T-helper 1 cell treated with Interleukin-12 subunit alpha and Interleukin-12 subunit beta and Interleukin-4 antibody, amounts not matched to agents 30 ng/mL and 1 ng/mL, for 36 hours (primary cell): Measurements from ENCODE around the gene HYLS1. TPM values are rescaled to one million over a fixed set of nuclear protein-coding genes. Genes with fewer than 3 reads are reported as not detected.
"Not testable (repeated sequence)": the region's sequence is repeated elsewhere in the genome, so short reads cannot be mapped to it uniquely, and the experiment has no call there.

Experiments used
- intact Hi-C: fragments of 100-400 bp; cut with micrococcal nuclease; formaldehyde crosslinking; loops from one replicate; pipeline ENCODE4 v1.15.1; 2024
- total RNA-seq: library from RNA; stranded (reverse); gene quantifications from 2 replicates; pipeline ENCODE4 v1.2.3, GENCODE V29; 2022

HYLS1 gene
- total RNA-seq, 1 donor from 2014 or later, result 11.9 TPM

- intact Hi-C loops, result loop anchor here (1.0 to 10.0 kb wide), 13 partner anchors 16 to 1281 kb away; partner anchors contain the start of genes CCDC15, CHEK1, DCPS and EI24
Measured at GRCh38 chr11:125902927-125903710, 15.7 kb downstream of the HYLS1 start, which contains the start of gene PUS3. PUS3 (minus strand) TSS chr11:125903206; CDS start chr11:125896284, 6,922 bp downstream.

- intact Hi-C loops, result loop anchor here (1.0 to 10.0 kb wide), 13 partner anchors 17 to 1282 kb away; partner anchors contain the start of genes CCDC15, CHEK1, DCPS and EI24
Measured at GRCh38 chr11:125903711-125904659, 16.5 kb downstream of the HYLS1 start, which contains the start of gene DDX25. DDX25 (plus strand) TSS chr11:125904508; CDS start chr11:125904518, 10 bp downstream.

GRCh38 chr11:125904678-125905077, 17.2 kb downstream of the HYLS1 start:
- intact Hi-C loops, result loop anchor here (5.0 to 10.0 kb wide), 5 partner anchors 378 to 1282 kb away; partner anchors contain the start of genes CCDC15, DCPS, ST3GAL4 and TBRG1

GRCh38 chr11:125910226-125910849, 22.9 kb downstream of the HYLS1 start:
- intact Hi-C loops, result no loop called here

- intact Hi-C loops, result not testable (repeated sequence)
Measured at GRCh38 chr11:125914601-125915000, 27.1 kb downstream of the HYLS1 start.

- intact Hi-C loops, result no loop called here
Measured at GRCh38 chr11:125916683-125917347, 29.3 kb downstream of the HYLS1 start.

- intact Hi-C loops, result no loop called here
Measured at GRCh38 chr11:125918140-125918840, 30.8 kb downstream of the HYLS1 start.

GRCh38 chr11:125921042-125921441, 33.6 kb downstream of the HYLS1 start:
- intact Hi-C loops, result loop anchor here (10.0 kb wide), 2 partner anchors 494 to 1424 kb away; no protein-coding TSS in a partner anchor

GRCh38 chr11:125922156-125922555, 34.7 kb downstream of the HYLS1 start:
- intact Hi-C loops, result loop anchor here (10.0 kb wide), 2 partner anchors 493 to 1423 kb away; no protein-coding TSS in a partner anchor

GRCh38 chr11:125923012-125923579, 35.6 kb downstream of the HYLS1 start:
- intact Hi-C loops, result loop anchor here (1.0 to 10.0 kb wide), 6 partner anchors 19 to 1422 kb away; no protein-coding TSS in a partner anchor

- intact Hi-C loops, result loop anchor here (1.0 to 10.0 kb wide), 6 partner anchors 19 to 1421 kb away; no protein-coding TSS in a partner anchor
Measured at GRCh38 chr11:125923633-125924032, 36.2 kb downstream of the HYLS1 start.

GRCh38 chr11:125924384-125925007, 37.0 kb downstream of the HYLS1 start:
- intact Hi-C loops, result loop anchor here (10.0 kb wide), 2 partner anchors 490 to 1420 kb away; no protein-coding TSS in a partner anchor

GRCh38 chr11:125925247-125925740, 37.8 kb downstream of the HYLS1 start:
- intact Hi-C loops, result loop anchor here (10.0 kb wide), 2 partner anchors 490 to 1420 kb away; no protein-coding TSS in a partner anchor

- intact Hi-C loops, result loop anchor here (10.0 kb wide), 2 partner anchors 489 to 1419 kb away; no protein-coding TSS in a partner anchor
Measured at GRCh38 chr11:125925804-125926203, 38.3 kb downstream of the HYLS1 start.

- intact Hi-C loops, result loop anchor here (10.0 kb wide), 2 partner anchors 488 to 1418 kb away; no protein-coding TSS in a partner anchor
Measured at GRCh38 chr11:125926682-125927081, 39.2 kb downstream of the HYLS1 start.

GRCh38 chr11:125929445-125930075, 42.1 kb downstream of the HYLS1 start:
- intact Hi-C loops, result loop anchor here (10.0 kb wide), 2 partner anchors 485 to 1415 kb away; no protein-coding TSS in a partner anchor

GRCh38 chr11:125930076-125930450, 42.6 kb downstream of the HYLS1 start:
- intact Hi-C loops, result no loop called here

- intact Hi-C loops, result no loop called here
Measured at GRCh38 chr11:125931116-125931515, 43.6 kb downstream of the HYLS1 start.
